DND-41 (cell line): ENCODE measurements around the gene ANKFN1.

Experiments
- ATAC-seq: fragments of 200-7000 bp; cut with Tn5 transposase; 3 replicates; pipeline ENCODE4 v1.9.1; 2021; ENCODE audit warnings: low read depth; ENCODE audit not compliant: insufficient read depth
- DNase-seq: peaks from one replicate; pipeline ENCODE4 v3.0.0-alpha.2; 2020
- H2AFZ ChIP-seq: 2 replicates; pipeline ENCODE4 v1.6.0; 2012; ENCODE audit warnings: low read depth, low read length
- H3K27ac ChIP-seq: 2 replicates; pipeline ENCODE4 v1.5.1; 2012; ENCODE audit warnings: low read length, inconsistent platforms
- H3K27me3 ChIP-seq: fragments of 200-600 bp; sonication (generic); 2 replicates; pipeline ENCODE4 v1.6.0; 2012; ENCODE audit warnings: low read length, mild to moderate bottlenecking, inconsistent platforms; ENCODE audit not compliant: insufficient read depth, poor library complexity
- H3K36me3 ChIP-seq: 2 replicates; pipeline ENCODE4 v1.5.1; 2012; ENCODE audit warnings: low read length, inconsistent platforms; ENCODE audit not compliant: insufficient read depth
- H3K4me1 ChIP-seq: 2 replicates; pipeline ENCODE4 v1.5.1; 2012; ENCODE audit warnings: mild to moderate bottlenecking, low read length; ENCODE audit not compliant: insufficient read depth
- H3K4me2 ChIP-seq: 2 replicates; pipeline ENCODE4 v1.6.0; 2012; ENCODE audit warnings: mild to moderate bottlenecking, moderate library complexity, low read length, inconsistent platforms; ENCODE audit not compliant: insufficient read depth
- H3K4me3 ChIP-seq, 2 experiments: fragments of 200-600 bp in 1 of 2; shearing (Covaris generic) in 1 of 2; 2 replicates each; pipeline ENCODE4 v1.5.1; 2012 to 2016; ENCODE audit warnings: inconsistent platforms in 2 of 2, low read length in 2 of 2, mild to moderate bottlenecking in 2 of 2, low read depth in 1 of 2, moderate library complexity in 1 of 2
- H3K79me2 ChIP-seq: 2 replicates; pipeline ENCODE4 v1.6.0; 2012; ENCODE audit warnings: low read length, inconsistent platforms; ENCODE audit not compliant: insufficient read depth
- H3K9ac ChIP-seq: 2 replicates; pipeline ENCODE4 v1.6.0; 2012; ENCODE audit warnings: low read depth, mild to moderate bottlenecking, inconsistent platforms, low read length, moderate library complexity
- H3K9me3 ChIP-seq: 2 replicates; pipeline ENCODE4 v1.5.1; 2012; ENCODE audit warnings: low read length, moderate library complexity, mild to moderate bottlenecking, inconsistent platforms; ENCODE audit not compliant: insufficient read depth, severe bottlenecking
- H4K20me1 ChIP-seq: 2 replicates; pipeline ENCODE4 v1.6.0; 2012; ENCODE audit warnings: low read length; ENCODE audit not compliant: insufficient read depth
- CTCF ChIP-seq: IDR thresholded peaks from 2 replicates; pipeline ENCODE4 v1.5.1; 2012; ENCODE audit warnings: borderline replicate concordance, low read length, moderate library complexity, mild to moderate bottlenecking; ENCODE audit not compliant: poor library complexity, severe bottlenecking; ENCODE audit errors: extremely low read depth
- EZH2 ChIP-seq: IDR thresholded peaks from 3 replicates; pipeline ENCODE4 v1.6.1; 2012; ENCODE audit warnings: borderline replicate concordance, low read depth, mild to moderate bottlenecking, moderate library complexity, low read length, inconsistent platforms; ENCODE audit not compliant: severe bottlenecking

The ANKFN1 gene

GRCh38 chr17:56434610-56435009, 281.3 kb downstream of the ANKFN1 start:
- no peak for DNase-seq
- Histone ChIP-seq H4K20me1 (no peaks in the 10 kb centered on the region), H3K9ac (no peak overlapping the region)

GRCh38 chr17:56436142-56436541, 282.9 kb downstream of the ANKFN1 start:
- Histone ChIP-seq H4K20me1 (no peaks in the 10 kb centered on the region), H2AFZ (no peak overlapping the region), H3K27ac (no peak overlapping the region), H3K27me3 (no peaks in the 10 kb centered on the region), H3K9me3 (no peaks in the 10 kb centered on the region), H3K9ac (no peak overlapping the region), H3K36me3 (no peaks in the 10 kb centered on the region), H3K4me3 (no peak overlapping the region), H3K4me1 (no peaks in the 10 kb centered on the region), H3K79me2 (no peaks in the 10 kb centered on the region), H3K4me2 (no peak overlapping the region)
- DNase-seq = no peak
- no peak for ATAC-seq
- TF ChIP-seq CTCF (no peak), EZH2 (no peak)

More at GRCh38 chr17:56434610-56435009, 281.3 kb downstream of the ANKFN1 start:
- no peak overlapping the region for H3K27ac ChIP-seq
- H3K4me2 ChIP-seq = no peak overlapping the region
- no peaks in the 10 kb centered on the region for H3K79me2 ChIP-seq
- H2AFZ ChIP-seq = no peak overlapping the region
- H3K4me3 ChIP-seq = no peak overlapping the region
- H3K4me1 ChIP-seq = no peaks in the 10 kb centered on the region
- no peaks in the 10 kb centered on the region for H3K36me3 ChIP-seq
- no peaks in the 10 kb centered on the region for H3K9me3 ChIP-seq
- H3K27me3 ChIP-seq = no peaks in the 10 kb centered on the region
- TF ChIP-seq EZH2 (no peak), CTCF (no peak)
- no peak for ATAC-seq

- H3K9ac ChIP-seq = no peak overlapping the region
- H4K20me1 ChIP-seq = no peaks in the 10 kb centered on the region
- no peaks in the 10 kb centered on the region for H3K79me2 ChIP-seq
- no peaks in the 10 kb centered on the region for H3K36me3 ChIP-seq
- no peaks in the 10 kb centered on the region for H3K27me3 ChIP-seq
- DNase-seq = no peak
- no peak for ATAC-seq
- H3K4me1 ChIP-seq = no peaks in the 10 kb centered on the region
- H3K4me2 ChIP-seq = no peak overlapping the region
- H3K9me3 ChIP-seq = no peaks in the 10 kb centered on the region
- H2AFZ ChIP-seq = no peak overlapping the region
- no peak overlapping the region for H3K4me3 ChIP-seq
- TF ChIP-seq EZH2 = no peak
- TF ChIP-seq CTCF = no peak
- no peak overlapping the region for H3K27ac ChIP-seq
These were observed 287.1 kb downstream of the ANKFN1 start for GRCh38 chr17:56440419-56440818.

- no peak overlapping the region for H3K4me3 ChIP-seq
- H3K9me3 ChIP-seq = no peaks in the 10 kb centered on the region
- no peak overlapping the region for H2AFZ ChIP-seq
- no peaks in the 10 kb centered on the region for H3K4me1 ChIP-seq
- DNase-seq (no peak), ATAC-seq (no peak)
- H3K27me3 ChIP-seq = no peaks in the 10 kb centered on the region
- TF ChIP-seq EZH2 (no peak), CTCF (no peak)
- H3K4me2 ChIP-seq = no peak overlapping the region
- no peaks in the 10 kb centered on the region for H3K36me3 ChIP-seq
- H3K79me2 ChIP-seq = no peaks in the 10 kb centered on the region
- no peak overlapping the region for H3K9ac ChIP-seq
- H4K20me1 ChIP-seq = no peaks in the 10 kb centered on the region
- H3K27ac ChIP-seq = no peak overlapping the region
These were observed 288.0 kb downstream of the ANKFN1 start for GRCh38 chr17:56441308-56441707.
